Natural killer cell (primary cell): ENCODE data around the gene CPA1. TPM values are rescaled to one million over a fixed set of nuclear protein-coding genes. Genes with fewer than 3 reads are reported as not detected.

Source experiments
- ATAC-seq, 3 donors: fragments of 150-1000 bp in 2 of 3; fragments of 200-7000 bp in 1 of 3; cut with Tn5 transposase; 1 replicate in 1 of 3; 2 replicates in 2 of 3; pipeline ENCODE4 v1.10.0; 2021; ENCODE audit warnings: mild to moderate bottlenecking in 2 of 3, moderate library complexity in 2 of 3
- DNase-seq, 2 donors: peaks; one replicate each; pipeline versions ENCODE4 v3.0.0 to v3.0.0-alpha.2; 2013 to 2021; ENCODE audit warnings: mixed read lengths in 1 of 2
- H3K27ac ChIP-seq: one replicate; pipeline ENCODE4 v1.5.1; 2013; ENCODE audit warnings: mild to moderate bottlenecking, low read length
- H3K27me3 ChIP-seq: one replicate; pipeline ENCODE4 v1.6.1; 2013; ENCODE audit warnings: low read length; ENCODE audit not compliant: control insufficient read depth, insufficient read depth
- H3K36me3 ChIP-seq: one replicate; pipeline ENCODE4 v1.6.1; 2013; ENCODE audit warnings: low read length; ENCODE audit not compliant: control insufficient read depth, insufficient read depth
- H3K4me1 ChIP-seq: one replicate; pipeline ENCODE4 v1.6.1; 2013; ENCODE audit warnings: low read length; ENCODE audit not compliant: control insufficient read depth, insufficient read depth
- H3K4me3 ChIP-seq: one replicate; pipeline ENCODE4 v1.5.1; 2013; ENCODE audit warnings: low read length
- H3K9me3 ChIP-seq: one replicate; pipeline ENCODE4 v1.6.1; 2013; ENCODE audit warnings: low read length; ENCODE audit not compliant: control insufficient read depth, insufficient read depth
- H3K27ac Mint-ChIP-seq, 2 donors: one replicate each; pipeline ENCODE4 v1.8.0; 2022; ENCODE audit warnings: mild to moderate bottlenecking in 2 of 2, mixed read lengths in 2 of 2, moderate library complexity in 1 of 2
- H3K27me3 Mint-ChIP-seq, 2 donors: one replicate each; pipeline ENCODE4 v1.8.0; 2022; ENCODE audit warnings: low read depth in 2 of 2, mixed read lengths in 2 of 2
- H3K36me3 Mint-ChIP-seq: one replicate; pipeline ENCODE4 v1.8.0; 2022; ENCODE audit warnings: mixed read lengths
- H3K4me1 Mint-ChIP-seq, 2 donors: one replicate each; pipeline ENCODE4 v1.8.0; 2022; ENCODE audit warnings: mixed read lengths in 2 of 2
- H3K4me3 Mint-ChIP-seq: one replicate; pipeline ENCODE4 v1.8.0; 2022; ENCODE audit warnings: mild to moderate bottlenecking, moderate library complexity, mixed read lengths
- H3K9me3 Mint-ChIP-seq, 2 donors: one replicate each; pipeline ENCODE4 v1.8.0; 2022; ENCODE audit warnings: mixed read lengths in 2 of 2
- WGBS: methylation state at CpG from one replicate; pipeline ENCODE4 v1.1.7; 2013; ENCODE audit warnings: missing lambda C conversion rate; ENCODE audit not compliant: insufficient coverage; 5-methylcytosine and 5-hydroxymethylcytosine counted together
- intact Hi-C: fragments of 100-400 bp; cut with micrococcal nuclease; formaldehyde crosslinking; loops from one replicate; pipeline ENCODE4 v1.14.2; 2022
- total RNA-seq, 4 donors: library from RNA; stranded (reverse); fragments of 120-200 nt in 1 of 4; gene quantifications; one replicate each; pipeline versions ENCODE4 v1.2.3 to v1.2.4, GENCODE V29; 2013 to 2022
- TF ChIP-seq, protein P1 (sequence below): fragments of 200-600 bp; IDR thresholded peaks from one replicate; pipeline ENCODE4 v1.8.0; 2022; ENCODE audit warnings: antibody characterized with exemption

Gene CPA1
- total RNA-seq, 3 donors from 2014 or later (not counting 1 experiment from before 2014, with no cell fraction given) = not detected

DNA sequence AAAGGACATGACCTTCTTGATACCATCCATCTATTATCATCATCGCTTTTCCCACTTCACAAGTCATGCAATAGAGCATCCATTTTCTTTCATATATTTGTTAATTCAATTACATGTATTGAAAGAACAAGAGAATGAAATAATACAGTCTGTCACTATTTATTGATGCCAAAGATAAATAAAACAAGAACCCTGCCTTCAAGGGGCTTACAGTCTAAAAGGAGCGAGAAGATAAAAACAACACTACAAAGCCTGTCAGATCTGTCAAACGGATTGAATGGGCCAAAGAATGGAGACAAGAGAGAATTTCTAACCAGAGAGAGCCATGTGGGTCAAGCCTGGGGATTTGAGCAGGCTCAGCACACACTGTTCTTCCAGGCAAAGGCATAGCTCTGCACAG is 19.8 kb upstream of the CPA1 start:
- WGBS = 98% methylated on average over 2 of the region's 3 CpGs
- Histone ChIP-seq H3K27me3 (no peaks in the 10 kb centered on the region), H3K36me3 (no peaks in the 10 kb centered on the region), H3K4me3 (no peak overlapping the region), H3K4me1 (no peaks in the 10 kb centered on the region), H3K9me3 (peaks cover 7% of the 10 kb centered on the region), H3K27ac (no peak overlapping the region)
- DNase-seq (no peak), ATAC-seq (no peak)
- no peaks in the 10 kb centered on the region for H3K27me3 Mint-ChIP-seq
- no peak overlapping the region for H3K4me3 Mint-ChIP-seq
- no peaks in the 10 kb centered on the region for H3K4me1 Mint-ChIP-seq
- TF ChIP-seq, protein P1, sequence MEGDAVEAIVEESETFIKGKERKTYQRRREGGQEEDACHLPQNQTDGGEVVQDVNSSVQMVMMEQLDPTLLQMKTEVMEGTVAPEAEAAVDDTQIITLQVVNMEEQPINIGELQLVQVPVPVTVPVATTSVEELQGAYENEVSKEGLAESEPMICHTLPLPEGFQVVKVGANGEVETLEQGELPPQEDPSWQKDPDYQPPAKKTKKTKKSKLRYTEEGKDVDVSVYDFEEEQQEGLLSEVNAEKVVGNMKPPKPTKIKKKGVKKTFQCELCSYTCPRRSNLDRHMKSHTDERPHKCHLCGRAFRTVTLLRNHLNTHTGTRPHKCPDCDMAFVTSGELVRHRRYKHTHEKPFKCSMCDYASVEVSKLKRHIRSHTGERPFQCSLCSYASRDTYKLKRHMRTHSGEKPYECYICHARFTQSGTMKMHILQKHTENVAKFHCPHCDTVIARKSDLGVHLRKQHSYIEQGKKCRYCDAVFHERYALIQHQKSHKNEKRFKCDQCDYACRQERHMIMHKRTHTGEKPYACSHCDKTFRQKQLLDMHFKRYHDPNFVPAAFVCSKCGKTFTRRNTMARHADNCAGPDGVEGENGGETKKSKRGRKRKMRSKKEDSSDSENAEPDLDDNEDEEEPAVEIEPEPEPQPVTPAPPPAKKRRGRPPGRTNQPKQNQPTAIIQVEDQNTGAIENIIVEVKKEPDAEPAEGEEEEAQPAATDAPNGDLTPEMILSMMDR = no peak
- H3K9me3 Mint-ChIP-seq = peaks cover 0 to 7% of the 10 kb centered on the region in 2 donors
- H3K36me3 Mint-ChIP-seq = no peaks in the 10 kb centered on the region
- intact Hi-C loops = no loop called here
- H3K27ac Mint-ChIP-seq = no peak overlapping the region

DNA sequence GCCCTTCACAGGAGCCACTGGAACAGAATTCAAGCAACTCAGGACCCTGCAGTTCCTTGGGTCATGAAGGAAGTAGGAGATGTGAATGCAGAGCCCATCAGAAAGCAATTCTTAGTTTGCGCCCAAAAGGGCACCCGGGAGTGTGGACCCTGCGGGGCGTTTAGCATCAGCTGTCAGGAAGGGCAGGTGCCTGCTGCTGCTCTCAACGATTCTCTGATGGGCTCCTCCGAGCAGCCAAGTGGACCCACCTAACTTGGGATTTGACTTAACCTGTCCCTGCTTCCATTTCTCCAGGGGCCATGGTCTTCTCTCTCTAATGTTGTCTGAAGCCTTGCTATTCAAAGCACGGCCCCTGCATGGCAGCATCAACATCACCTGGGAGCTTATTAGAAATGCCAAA is 18.6 kb upstream of the CPA1 start:
- ATAC-seq (no peak), DNase-seq (no peak)
- peaks cover 0 to 7% of the 10 kb centered on the region in 2 donors for H3K9me3 Mint-ChIP-seq
- Histone ChIP-seq H3K27me3 (no peaks in the 10 kb centered on the region), H3K27ac (no peak overlapping the region), H3K9me3 (peaks cover 7% of the 10 kb centered on the region), H3K4me1 (no peaks in the 10 kb centered on the region), H3K36me3 (no peaks in the 10 kb centered on the region), H3K4me3 (no peak overlapping the region)
- TF ChIP-seq, protein P1 = no peak
- no peaks in the 10 kb centered on the region for H3K36me3 Mint-ChIP-seq
- no peaks in the 10 kb centered on the region for H3K4me1 Mint-ChIP-seq
- WGBS = 92% methylated on average over 7 of the region's 7 CpGs
- H3K4me3 Mint-ChIP-seq = no peak overlapping the region
- intact Hi-C loops = no loop called here
- H3K27me3 Mint-ChIP-seq = no peaks in the 10 kb centered on the region
- H3K27ac Mint-ChIP-seq = no peak overlapping the region

DNA sequence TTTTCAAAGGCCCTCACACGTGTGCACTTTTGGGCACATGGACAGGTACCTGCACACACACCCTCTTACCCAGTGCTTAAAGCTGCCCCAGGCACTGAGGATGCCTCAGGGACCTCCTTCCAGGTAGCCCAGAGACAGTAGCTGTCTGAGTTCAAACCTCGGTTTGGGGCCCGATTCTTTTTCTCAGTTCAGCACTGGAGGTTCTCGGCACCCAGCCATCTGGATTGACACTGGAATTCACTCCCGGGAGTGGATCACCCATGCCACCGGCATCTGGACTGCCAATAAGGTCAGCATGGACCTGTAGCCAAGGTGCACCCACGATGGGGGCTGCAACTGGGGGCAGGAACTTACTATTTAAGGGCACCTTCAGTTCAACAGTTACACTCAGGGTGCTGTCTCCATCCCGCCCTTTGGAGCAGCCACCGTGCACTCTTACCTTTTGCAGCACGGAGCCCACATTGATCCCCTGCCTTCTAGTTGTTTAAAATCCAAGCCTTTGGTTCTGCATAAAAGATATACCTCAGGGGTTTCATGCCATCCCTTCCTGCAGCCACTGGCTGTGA is 18.0 kb upstream of the CPA1 start:
- no peak for ATAC-seq
- intact Hi-C loops = no loop called here
- Mint-ChIP-seq H3K4me3 (no peak overlapping the region), H3K27me3 (no peaks in the 10 kb centered on the region), H3K27ac (no peak overlapping the region), H3K36me3 (no peaks in the 10 kb centered on the region), H3K4me1 (no peaks in the 10 kb centered on the region), H3K9me3 (peaks cover 0 to 7% of the 10 kb centered on the region in 2 donors)
- peaks cover 7% of the 10 kb centered on the region for H3K9me3 ChIP-seq
- H3K27me3 ChIP-seq = no peaks in the 10 kb centered on the region
- no peaks in the 10 kb centered on the region for H3K36me3 ChIP-seq
- no peak overlapping the region for H3K4me3 ChIP-seq
- TF ChIP-seq, protein P1 = no peak
- DNase-seq = no peak
- H3K4me1 ChIP-seq = no peaks in the 10 kb centered on the region
- no peak overlapping the region for H3K27ac ChIP-seq
- 90% methylated on average over 10 of the region's 10 CpGs for WGBS
